HG03064 (cell line): ENCODE measurements around the gene WNT4.

Source experiments
- ATAC-seq: cut with Tn5 transposase; IDR thresholded peaks from one replicate; pipeline ENCODE4 v1.9.1; 2021; ENCODE audit warnings: low read depth; ENCODE audit not compliant: unreplicated experiment

WNT4 gene

GRCh38 chr1:22132517-22133235, 10.2 kb downstream of the WNT4 start:
- ATAC-seq = no peak

DNA sequence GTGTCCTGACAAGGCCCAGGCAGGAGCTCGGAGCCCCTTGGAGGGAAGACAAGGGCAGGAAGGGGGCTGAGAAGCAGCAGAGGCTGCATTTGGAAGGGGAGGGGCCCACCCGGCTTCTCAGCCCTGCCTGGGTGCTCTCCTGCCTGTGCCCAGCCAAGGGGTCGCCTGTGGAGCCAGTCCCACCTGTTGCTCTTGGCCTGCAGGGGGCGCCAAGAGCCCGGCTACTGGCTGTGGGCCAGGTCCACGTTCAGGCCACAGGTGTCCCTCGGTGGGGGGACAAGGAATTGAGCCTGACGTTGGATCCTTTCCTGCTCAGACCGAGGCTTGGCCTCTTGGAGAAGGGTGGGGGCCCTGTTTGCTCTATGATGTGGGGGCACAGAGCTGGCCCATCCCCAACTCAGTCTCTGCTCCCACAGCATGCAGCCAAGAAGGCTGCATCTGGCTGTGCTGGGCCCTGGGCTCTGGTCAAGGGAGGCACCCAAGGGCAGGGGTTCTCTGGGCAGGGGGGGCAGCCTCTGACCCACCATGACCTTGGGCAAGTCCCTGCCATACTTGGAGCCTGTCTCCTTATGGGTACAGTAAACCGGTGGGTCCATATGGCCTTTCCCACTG, 10.9 kb downstream of the WNT4 start:
- ATAC-seq = no peak

DNA sequence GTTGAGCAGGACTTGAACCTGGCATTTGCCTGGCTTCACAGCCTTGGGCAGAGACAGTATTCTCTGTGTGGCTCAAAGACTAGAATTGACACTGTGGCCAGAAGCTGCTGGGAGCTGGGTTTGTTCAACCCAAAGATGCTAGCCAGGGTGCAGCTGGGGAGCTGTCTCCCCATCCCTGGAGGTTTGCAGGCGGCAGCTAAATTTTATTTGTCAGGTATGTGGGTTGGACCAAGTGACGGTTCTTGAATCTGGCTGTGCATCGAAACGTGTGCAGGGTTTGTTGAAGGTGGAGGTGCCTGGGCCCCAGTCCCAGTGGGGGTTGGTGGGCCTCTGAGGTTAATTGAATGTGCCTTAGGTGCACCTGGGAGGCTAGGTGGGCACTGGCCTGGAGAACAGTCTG, 11.8 kb downstream of the WNT4 start:
- no peak for ATAC-seq

GRCh38 chr1:22129501-22130117, 13.3 kb downstream of the WNT4 start:
- no peak for ATAC-seq

DNA sequence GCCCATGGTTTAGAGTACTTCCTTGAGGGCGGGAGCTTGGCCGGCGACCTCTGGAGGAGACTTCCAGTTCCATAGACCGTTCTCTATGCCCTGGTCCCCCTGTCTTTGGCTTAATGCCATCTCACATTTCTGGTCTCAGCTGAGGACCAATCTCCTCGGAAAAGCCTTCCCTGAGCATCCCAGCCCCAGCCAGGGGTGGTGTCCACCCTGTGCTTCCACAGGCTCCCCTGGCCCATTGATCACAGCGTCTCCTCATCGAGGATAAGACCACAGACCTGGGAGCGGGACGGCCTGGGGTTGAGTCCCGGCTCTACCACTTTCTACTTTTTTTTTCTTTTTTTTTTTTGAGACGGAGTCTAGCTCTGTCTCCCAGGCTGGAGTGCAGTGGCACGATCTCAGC, 14.5 kb downstream of the WNT4 start:
- no peak for ATAC-seq

DNA sequence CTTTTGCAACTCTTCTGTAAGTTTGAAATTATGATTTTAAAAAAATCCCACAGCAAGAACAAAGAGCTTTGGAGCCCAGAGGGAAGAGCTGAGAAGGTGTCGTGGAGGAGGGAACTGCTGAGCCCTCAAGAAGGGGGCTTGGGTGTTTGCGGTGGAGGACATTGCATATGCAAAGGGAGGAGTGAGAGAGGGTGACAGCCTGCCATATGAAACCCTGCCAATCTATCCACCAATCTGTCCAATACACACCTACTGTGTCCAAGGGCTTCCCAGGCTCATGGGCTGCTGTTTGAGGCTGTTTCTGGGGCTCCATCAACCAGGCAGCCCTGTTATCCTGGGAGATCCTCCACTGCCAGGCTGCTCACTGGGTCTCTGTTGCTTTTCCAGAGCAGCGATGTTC, 15.2 kb downstream of the WNT4 start:
- ATAC-seq = no peak

DNA sequence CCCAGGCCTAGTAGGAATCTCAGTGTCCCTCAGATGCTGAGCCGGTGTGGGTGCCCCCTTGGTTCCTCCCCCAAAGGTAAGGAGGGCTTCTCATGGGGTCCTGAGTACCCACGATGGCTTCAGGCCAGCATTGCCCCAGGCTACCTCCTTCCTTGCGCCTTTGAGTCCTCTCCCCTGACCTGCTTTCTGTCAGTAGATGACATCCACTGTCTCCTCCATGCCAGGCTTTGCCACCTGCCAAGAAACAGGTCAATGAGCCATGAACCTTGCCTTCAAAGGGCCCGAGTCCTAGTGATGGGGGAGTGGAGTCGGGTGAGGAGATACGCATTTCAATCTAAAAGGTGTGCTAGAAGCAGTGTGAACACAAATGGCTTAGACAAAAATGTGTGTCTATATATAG, 15.6 kb downstream of the WNT4 start:
- no peak for ATAC-seq

DNA sequence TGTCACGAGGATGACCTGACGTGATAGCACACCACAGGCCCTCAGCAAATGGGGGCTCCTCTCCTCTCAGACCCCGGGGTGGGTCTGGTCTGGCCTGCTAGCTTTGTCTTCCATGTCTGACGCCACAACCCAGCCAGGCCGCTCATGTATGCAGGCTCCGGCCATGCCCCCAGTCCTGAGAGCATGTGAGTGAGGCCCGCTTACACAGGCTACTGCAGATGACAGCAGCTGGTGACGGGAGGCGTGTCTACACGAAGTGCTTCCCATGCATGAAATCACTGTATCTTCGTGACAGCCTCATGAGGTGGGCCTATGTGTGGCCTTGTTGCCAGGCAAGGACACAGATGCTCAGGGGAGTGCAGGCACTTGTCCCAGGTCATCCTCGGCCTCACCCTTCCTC, 16.4 kb downstream of the WNT4 start:
- ATAC-seq = no peak

DNA sequence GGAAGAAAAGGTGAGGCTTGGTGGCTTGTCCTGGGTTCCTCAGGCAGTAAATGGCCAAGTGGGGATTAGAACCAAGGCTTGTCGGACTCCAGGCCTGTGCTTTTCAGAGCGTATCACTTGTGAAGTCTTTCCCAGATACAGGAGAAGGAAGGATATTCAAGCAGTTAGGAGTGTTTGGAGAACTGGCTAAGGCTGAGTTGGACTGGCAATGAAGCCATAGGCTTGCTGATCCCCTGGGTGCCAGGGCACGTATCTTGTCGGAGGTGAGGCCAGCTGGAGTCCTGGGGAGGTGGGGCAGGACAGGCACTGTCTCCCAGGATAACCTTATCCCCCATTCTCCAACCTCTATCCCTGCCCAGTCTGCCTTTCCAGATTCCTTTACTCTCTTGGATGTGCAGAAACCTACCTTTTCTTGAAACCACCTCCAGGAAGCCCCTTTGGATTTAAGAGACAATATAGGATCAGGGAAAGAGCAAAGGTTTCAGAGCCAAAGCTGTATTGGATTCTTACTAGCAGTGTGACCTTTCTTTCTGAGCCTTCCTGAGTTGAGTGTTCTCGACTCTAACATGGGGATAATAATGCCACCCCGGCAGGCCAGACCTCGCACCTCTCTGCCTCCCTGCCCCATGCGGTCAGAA, 18.2 kb downstream of the WNT4 start:
- ATAC-seq = no peak

DNA sequence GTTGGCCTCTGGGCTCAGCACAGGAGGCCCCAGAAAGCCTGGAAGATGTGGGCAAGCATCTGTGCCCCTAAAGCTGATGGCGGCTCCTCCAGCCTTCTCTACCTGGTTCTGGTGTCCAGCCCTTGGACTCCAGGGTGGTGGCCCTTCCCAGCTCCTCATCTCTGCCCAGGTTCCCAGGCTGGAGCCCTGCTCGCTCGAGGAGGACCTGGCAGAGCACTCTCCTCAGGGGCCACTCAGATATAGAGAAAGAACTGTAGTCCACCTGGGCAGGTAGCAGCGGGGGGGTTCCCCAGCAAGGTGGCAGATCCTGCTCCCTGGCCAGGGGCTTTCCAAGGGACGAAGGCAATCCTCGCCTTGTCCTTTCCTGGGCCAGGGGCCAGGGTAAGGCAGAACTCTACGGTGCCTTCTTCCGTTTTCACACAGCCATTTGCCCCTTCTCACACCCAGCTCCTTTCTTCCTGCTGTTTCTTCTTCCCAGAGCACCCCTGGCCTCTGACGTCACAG, 18.9 kb downstream of the WNT4 start:
- ATAC-seq = no peak

- ATAC-seq = no peak
These were observed 19.9 kb downstream of the WNT4 start for GRCh38 chr1:22123071-22123390.

DNA sequence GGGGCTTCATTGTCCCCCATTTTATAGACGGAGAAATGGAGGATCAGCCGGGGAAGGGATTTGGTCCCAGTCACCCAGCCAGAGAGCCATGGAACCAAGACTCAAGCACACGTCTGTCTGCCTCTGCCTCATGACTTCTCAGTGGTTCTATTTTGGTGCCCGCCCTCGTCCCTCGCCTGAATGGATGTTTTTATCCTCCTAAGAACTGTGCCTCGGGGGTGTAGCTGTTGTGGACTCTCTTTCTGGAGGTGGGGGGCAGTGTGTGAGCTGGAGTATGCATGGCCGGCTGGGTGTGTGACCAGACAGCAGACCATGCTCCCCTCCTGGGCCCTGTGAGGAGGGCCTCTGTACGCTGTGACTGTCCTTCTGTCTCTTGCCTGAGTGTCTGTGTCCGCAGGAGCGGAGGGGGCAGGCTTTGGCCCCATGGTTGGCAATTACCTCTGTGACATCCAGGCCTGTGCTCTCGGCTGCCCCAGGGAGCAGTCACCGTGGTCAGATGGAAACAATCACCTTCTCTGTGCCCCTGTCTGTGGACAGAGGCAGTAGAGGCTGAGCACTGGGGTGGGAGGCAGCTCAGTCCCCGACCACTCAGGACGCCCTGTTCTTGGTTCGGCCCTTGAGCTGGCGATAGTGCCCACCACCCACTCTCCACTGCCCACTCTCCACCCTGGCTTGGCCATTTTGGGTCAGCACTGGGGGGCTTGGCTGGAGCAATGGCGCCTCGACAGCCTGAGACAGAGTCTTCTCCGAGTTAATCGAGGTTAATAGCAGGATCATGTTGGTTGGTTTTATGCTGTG, 20.4 kb downstream of the WNT4 start:
- no peak for ATAC-seq

DNA sequence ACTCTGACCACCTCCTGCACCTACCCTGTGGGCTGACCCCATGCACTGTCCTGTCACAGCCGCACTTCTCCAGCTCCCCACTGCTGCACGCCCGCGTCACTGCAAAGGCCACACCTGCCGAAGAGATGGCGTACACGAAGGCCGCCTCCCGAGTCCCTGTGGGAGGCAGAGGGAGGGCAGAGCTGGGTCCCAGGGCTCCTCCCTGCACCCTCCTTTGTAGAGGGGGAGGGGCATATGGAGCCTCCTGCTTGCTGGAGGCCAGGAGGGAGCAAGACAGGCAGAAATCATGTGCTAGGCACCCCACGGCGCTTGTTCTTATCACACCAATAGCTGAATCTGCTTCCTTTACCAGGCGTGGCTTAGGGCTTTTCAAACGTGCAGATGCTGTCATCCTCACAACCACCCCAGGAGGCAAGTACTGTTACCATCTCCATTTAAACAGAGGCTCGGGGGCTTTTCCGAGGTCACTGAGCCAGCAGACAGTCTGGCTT, 21.4 kb downstream of the WNT4 start:
- no peak for ATAC-seq

DNA sequence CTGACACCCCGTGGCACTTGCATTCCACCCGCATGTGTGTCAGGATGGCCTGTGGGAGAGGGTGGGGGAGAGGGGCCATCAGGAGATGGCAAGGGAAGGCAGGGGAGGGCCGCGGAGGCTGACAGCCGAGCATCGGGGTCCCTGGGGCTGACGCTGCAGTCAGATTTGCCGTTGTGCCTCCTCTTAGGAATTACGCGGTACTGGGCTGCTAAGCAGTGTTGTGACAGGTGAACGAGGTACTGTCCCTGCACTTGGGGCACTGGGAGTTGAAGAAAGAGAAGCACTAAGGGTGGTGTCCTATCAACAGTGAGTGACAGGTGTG, 22.5 kb downstream of the WNT4 start:
- no peak for ATAC-seq

- no peak for ATAC-seq
These were observed 23.1 kb downstream of the WNT4 start for GRCh38 chr1:22119626-22120468.

DNA sequence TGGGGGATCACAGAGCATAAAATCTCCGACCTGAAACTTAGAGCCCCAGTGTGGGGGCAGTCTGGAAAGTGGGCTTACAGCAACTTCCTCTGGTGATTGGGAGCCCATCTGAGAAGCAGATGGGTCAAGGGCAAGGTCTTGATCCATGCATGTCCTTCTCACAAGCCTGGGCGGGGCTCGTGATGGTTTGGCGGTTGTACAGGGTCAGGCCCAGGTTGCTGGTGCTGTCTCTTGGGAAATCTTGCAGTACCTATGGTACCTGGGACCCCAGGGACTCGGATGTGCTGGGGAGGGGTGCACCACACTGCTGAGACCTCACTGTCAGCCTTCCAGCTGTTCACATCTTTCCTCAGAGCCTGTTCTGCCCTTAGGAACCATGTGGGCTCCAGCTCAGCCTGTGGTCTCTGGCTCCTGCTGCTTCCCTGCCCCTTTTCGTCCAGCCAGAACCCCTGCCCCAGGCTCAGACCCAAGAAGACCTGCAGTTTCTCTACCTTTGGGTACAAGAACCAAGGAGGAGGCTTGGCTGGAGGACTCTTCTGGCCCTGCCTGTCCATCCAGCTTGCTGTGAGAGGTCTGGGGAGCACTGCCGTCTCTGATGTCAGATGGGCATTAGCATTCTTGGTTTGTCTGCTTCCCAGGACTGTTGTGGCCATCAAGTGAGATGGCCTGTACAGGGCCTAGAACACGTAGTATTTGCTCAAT, 24.5 kb downstream of the WNT4 start:
- no peak for ATAC-seq

GRCh38 chr1:22117851-22118250, 25.0 kb downstream of the WNT4 start:
- no peak for ATAC-seq

DNA sequence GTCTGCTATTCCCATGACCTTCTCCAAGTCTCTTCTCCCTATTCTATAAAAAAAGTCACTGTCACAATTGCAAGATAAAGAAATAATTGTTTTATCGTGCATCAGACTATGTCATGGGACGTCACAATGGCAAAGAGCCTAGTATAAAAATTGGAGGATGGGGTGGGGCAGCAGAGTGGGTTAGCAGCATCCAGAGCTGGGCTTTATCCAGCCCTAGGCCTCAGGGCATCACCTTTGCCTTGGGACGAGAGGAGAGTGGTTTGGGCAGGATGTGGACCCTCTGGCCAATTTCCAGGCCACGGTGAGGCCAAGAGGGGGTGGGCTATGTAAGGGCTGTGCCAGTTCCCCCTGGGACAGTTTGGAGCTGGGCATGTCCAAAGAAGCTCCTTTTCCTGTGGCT, 25.7 kb downstream of the WNT4 start:
- no peak for ATAC-seq

- no peak for ATAC-seq
These were observed 27.6 kb downstream of the WNT4 start for GRCh38 chr1:22115286-22115685.
